DND-41 (cell line): ENCODE data around the gene SART1.
A peak's percentile ranks its signal among the peaks of the same experiment; 100 is the strongest.

ENCODE experiments used
- ATAC-seq: fragments of 200-7000 bp; cut with Tn5 transposase; 3 replicates; pipeline ENCODE4 v1.9.1; 2021; ENCODE audit warnings: low read depth; ENCODE audit not compliant: insufficient read depth
- DNase-seq: peaks from one replicate; pipeline ENCODE4 v3.0.0-alpha.2; 2020
- H2AFZ ChIP-seq: 2 replicates; pipeline ENCODE4 v1.6.0; 2012; ENCODE audit warnings: low read depth, low read length
- H3K27ac ChIP-seq: 2 replicates; pipeline ENCODE4 v1.5.1; 2012; ENCODE audit warnings: low read length, inconsistent platforms
- H3K27me3 ChIP-seq: fragments of 200-600 bp; sonication (generic); 2 replicates; pipeline ENCODE4 v1.6.0; 2012; ENCODE audit warnings: low read length, mild to moderate bottlenecking, inconsistent platforms; ENCODE audit not compliant: insufficient read depth, poor library complexity
- H3K36me3 ChIP-seq: 2 replicates; pipeline ENCODE4 v1.5.1; 2012; ENCODE audit warnings: low read length, inconsistent platforms; ENCODE audit not compliant: insufficient read depth
- H3K4me1 ChIP-seq: 2 replicates; pipeline ENCODE4 v1.5.1; 2012; ENCODE audit warnings: mild to moderate bottlenecking, low read length; ENCODE audit not compliant: insufficient read depth
- H3K4me2 ChIP-seq: 2 replicates; pipeline ENCODE4 v1.6.0; 2012; ENCODE audit warnings: mild to moderate bottlenecking, moderate library complexity, low read length, inconsistent platforms; ENCODE audit not compliant: insufficient read depth
- H3K4me3 ChIP-seq, 2 experiments: fragments of 200-600 bp in 1 of 2; shearing (Covaris generic) in 1 of 2; 2 replicates each; pipeline ENCODE4 v1.5.1; 2012 to 2016; ENCODE audit warnings: inconsistent platforms in 2 of 2, low read length in 2 of 2, mild to moderate bottlenecking in 2 of 2, low read depth in 1 of 2, moderate library complexity in 1 of 2
- H3K79me2 ChIP-seq: 2 replicates; pipeline ENCODE4 v1.6.0; 2012; ENCODE audit warnings: low read length, inconsistent platforms; ENCODE audit not compliant: insufficient read depth
- H3K9ac ChIP-seq: 2 replicates; pipeline ENCODE4 v1.6.0; 2012; ENCODE audit warnings: low read depth, mild to moderate bottlenecking, inconsistent platforms, low read length, moderate library complexity
- H3K9me3 ChIP-seq: 2 replicates; pipeline ENCODE4 v1.5.1; 2012; ENCODE audit warnings: low read length, moderate library complexity, mild to moderate bottlenecking, inconsistent platforms; ENCODE audit not compliant: insufficient read depth, severe bottlenecking
- H4K20me1 ChIP-seq: 2 replicates; pipeline ENCODE4 v1.6.0; 2012; ENCODE audit warnings: low read length; ENCODE audit not compliant: insufficient read depth
- CTCF ChIP-seq: IDR thresholded peaks from 2 replicates; pipeline ENCODE4 v1.5.1; 2012; ENCODE audit warnings: borderline replicate concordance, low read length, moderate library complexity, mild to moderate bottlenecking; ENCODE audit not compliant: poor library complexity, severe bottlenecking; ENCODE audit errors: extremely low read depth
- EZH2 ChIP-seq: IDR thresholded peaks from 3 replicates; pipeline ENCODE4 v1.6.1; 2012; ENCODE audit warnings: borderline replicate concordance, low read depth, mild to moderate bottlenecking, moderate library complexity, low read length, inconsistent platforms; ENCODE audit not compliant: severe bottlenecking

The SART1 gene

GRCh38 chr11:66006134-66006890 lies 44.8 kb downstream of the SART1 start:
- Histone ChIP-seq H3K4me3 (no peak overlapping the region), H3K9me3 (no peaks in the 10 kb centered on the region), H3K36me3 (peaks cover 28% of the 10 kb centered on the region), H3K27me3 (no peaks in the 10 kb centered on the region), H3K9ac (no peak overlapping the region), H3K79me2 (peaks cover 22% of the 10 kb centered on the region), H2AFZ (no peak overlapping the region), H3K4me1 (peaks cover 30% of the 10 kb centered on the region), H4K20me1 (peaks cover 29% of the 10 kb centered on the region; the same call in 1 of the 2 replicates), H3K4me2 (no peak overlapping the region), H3K27ac (peak overlapping the region; percentile 34; the same call in 1 of the 2 replicates)
- no peak for DNase-seq
- no peak for TF ChIP-seq CTCF
- TF ChIP-seq EZH2: no peak
- no peak for ATAC-seq

- H3K9ac ChIP-seq: peak overlapping the region; percentile 3; the same call in 1 of the 2 replicates
- peaks cover 17% of the 10 kb centered on the region for H3K79me2 ChIP-seq
- peaks cover 25% of the 10 kb centered on the region; the same call in 1 of the 2 replicates for H4K20me1 ChIP-seq
- no peak for TF ChIP-seq CTCF
- TF ChIP-seq EZH2: no peak
- H3K4me3 ChIP-seq: no peak overlapping the region
- no peaks in the 10 kb centered on the region for H3K27me3 ChIP-seq
- no peak for ATAC-seq
- no peak for DNase-seq
- H3K4me2 ChIP-seq: no peak overlapping the region
- H2AFZ ChIP-seq: no peak overlapping the region
- peak overlapping the region; percentile 34; the same call in 1 of the 2 replicates for H3K27ac ChIP-seq
- peaks cover 28% of the 10 kb centered on the region for H3K36me3 ChIP-seq
- H3K9me3 ChIP-seq: no peaks in the 10 kb centered on the region
- peaks cover 30% of the 10 kb centered on the region for H3K4me1 ChIP-seq
These were observed 45.3 kb downstream of the SART1 start for GRCh38 chr11:66006891-66007176.

- no peak for TF ChIP-seq EZH2
- peak; percentile 3; the same call in 1 of the 3 replicates for ATAC-seq
- peak overlapping the region; percentile 22; the same call in 1 of the 2 replicates for H3K27ac ChIP-seq
These were observed 45.7 kb downstream of the SART1 start for GRCh38 chr11:66007201-66007634.

GRCh38 chr11:66008095-66008467 lies 46.5 kb downstream of the SART1 start:
- no peak overlapping the region for H2AFZ ChIP-seq
- peaks cover 27% of the 10 kb centered on the region for H3K36me3 ChIP-seq
- peaks cover 24% of the 10 kb centered on the region for H4K20me1 ChIP-seq
- H3K4me1 ChIP-seq: peaks cover 28% of the 10 kb centered on the region
- H3K27me3 ChIP-seq: no peaks in the 10 kb centered on the region
- H3K4me2 ChIP-seq: no peak overlapping the region
- DNase-seq (no peak), ATAC-seq (no peak; the same call in 2 of the 3 replicates)
- H3K27ac ChIP-seq: no peak overlapping the region
- H3K4me3 ChIP-seq: no peak overlapping the region
- H3K9ac ChIP-seq: no peak overlapping the region
- TF ChIP-seq CTCF: no peak
- no peak for TF ChIP-seq EZH2
- no peaks in the 10 kb centered on the region for H3K9me3 ChIP-seq
- H3K79me2 ChIP-seq: peaks cover 10% of the 10 kb centered on the region

More at GRCh38 chr11:66007201-66007634, 45.7 kb downstream of the SART1 start:
- H3K79me2 ChIP-seq: peaks cover 15% of the 10 kb centered on the region
- H3K9ac ChIP-seq: peak overlapping the region; percentile 3; the same call in 1 of the 2 replicates
- no peak overlapping the region for H2AFZ ChIP-seq
- H3K4me2 ChIP-seq: no peak overlapping the region
- peaks cover 30% of the 10 kb centered on the region for H3K4me1 ChIP-seq
- no peak overlapping the region for H3K4me3 ChIP-seq
- peak; percentile 48 for DNase-seq
- H3K36me3 ChIP-seq: peaks cover 28% of the 10 kb centered on the region
- no peaks in the 10 kb centered on the region for H3K27me3 ChIP-seq
- H4K20me1 ChIP-seq: peaks cover 25% of the 10 kb centered on the region; the same call in 1 of the 2 replicates
- no peaks in the 10 kb centered on the region for H3K9me3 ChIP-seq
